NCI-H1048 (cell line): ENCODE measurements around the gene MAGED4B.
"Not testable (repeated sequence)": the region's sequence is repeated elsewhere in the genome, so short reads cannot be mapped to it uniquely, and the experiment has no call there.

Source experiments
- DNase-seq: peaks from one replicate; lab custom pipeline; 2025; lab: John Stamatoyannopoulos, UW

Gene MAGED4B, protein sequence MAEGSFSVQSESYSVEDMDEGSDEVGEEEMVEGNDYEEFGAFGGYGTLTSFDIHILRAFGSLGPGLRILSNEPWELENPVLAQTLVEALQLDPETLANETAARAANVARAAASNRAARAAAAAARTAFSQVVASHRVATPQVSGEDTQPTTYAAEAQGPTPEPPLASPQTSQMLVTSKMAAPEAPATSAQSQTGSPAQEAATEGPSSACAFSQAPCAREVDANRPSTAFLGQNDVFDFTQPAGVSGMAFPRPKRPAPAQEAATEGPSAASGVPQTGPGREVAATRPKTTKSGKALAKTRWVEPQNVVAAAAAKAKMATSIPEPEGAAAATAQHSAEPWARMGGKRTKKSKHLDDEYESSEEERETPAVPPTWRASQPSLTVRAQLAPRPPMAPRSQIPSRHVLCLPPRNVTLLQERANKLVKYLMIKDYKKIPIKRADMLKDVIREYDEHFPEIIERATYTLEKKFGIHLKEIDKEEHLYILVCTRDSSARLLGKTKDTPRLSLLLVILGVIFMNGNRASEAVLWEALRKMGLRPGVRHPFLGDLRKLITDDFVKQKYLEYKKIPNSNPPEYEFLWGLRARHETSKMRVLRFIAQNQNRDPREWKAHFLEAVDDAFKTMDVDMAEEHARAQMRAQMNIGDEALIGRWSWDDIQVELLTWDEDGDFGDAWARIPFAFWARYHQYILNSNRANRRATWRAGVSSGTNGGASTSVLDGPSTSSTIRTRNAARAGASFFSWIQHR

DNA sequence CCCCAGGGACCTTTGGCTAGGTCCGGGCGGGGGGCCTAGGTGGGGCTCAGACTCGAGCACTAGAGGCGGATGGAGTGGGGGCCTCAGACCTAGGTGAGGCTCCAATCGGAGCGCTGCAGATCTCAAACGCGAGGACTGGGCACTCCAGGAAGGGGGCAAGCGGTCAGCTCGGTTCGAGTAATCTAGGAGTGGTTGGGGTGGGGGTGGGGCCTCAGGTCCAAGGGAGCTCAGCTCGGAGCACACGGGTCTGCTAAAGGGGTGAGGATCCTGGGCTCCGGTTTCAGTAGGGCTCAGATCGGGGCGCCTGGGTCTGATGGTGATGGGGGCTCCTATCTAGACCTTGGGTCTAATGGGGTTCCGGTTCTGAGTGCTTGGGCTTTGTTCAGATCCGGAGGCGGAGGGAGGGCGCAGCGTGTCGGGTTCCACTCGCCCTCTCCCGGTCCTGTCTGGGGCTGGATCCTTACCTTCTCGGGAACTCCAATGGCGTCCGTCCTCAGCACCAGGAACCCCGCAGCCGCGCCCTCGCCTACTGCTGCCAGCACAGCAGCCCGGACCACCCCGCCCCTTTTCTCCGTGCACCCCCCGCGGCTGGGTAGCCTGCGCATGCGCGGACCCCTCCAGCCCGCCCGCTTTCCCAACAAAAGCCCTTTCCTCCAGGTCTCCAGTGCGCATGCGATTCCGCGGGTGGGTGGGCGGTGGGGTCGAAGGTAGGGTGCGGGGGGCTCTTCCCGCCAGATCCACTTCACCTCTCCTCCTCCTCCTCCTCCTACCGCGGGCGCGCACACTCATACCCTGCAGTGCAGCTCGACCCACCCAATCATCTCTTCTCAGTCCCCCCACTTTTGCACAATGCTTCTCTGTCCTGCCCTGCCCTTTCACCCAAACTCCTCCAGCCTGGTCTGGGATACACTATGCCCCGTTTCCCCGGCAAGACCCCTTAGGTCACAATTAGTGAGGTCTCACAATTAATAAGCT lies at the start of gene MAGED4B:
MAGED4B (minus strand) TSS at position 518 of the 975 bp plus-strand sequence. CDS start 1,011 bp downstream, outside the sequence.
- not testable (repeated sequence) for DNase-seq

DNA sequence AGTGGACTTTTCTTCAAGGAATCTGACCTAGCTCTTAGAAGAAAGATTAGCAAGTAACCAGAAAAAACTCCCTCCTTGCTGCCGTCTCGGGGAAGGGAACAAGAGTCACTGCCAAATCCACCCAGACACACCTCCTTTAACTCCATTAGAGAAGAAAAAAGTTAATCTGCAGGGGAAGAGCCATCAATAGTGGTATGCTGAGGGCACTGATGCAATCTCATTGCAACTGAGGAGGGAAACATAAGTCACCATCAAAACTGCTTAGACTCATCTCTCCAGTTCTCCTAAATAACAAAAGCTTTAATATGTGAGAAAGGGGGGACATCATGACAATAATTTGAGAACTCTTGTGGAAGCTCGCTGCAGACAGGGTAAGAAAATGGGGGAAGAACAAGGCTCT lies 49.3 kb upstream of the MAGED4B start:
- DNase-seq = no peak

DNA sequence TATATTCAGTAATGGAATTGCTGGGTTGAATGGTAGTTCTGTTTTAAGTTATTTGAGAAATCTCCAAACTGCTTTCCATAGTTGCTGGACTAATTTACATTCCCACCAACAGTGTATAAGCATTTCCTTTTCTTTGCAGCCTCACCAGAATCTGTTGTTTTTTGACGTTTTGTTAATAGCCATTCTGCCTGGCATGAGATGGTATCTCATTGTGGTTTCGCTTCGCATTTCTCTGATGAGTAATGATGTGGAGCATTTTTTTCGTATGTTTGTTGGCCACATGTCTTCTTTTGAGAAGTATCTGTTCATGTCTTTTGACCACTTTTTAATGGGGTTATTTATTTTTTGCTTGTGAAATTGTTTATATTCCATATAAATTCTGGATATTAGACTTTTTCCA lies 13.6 kb upstream of the MAGED4B start:
- no peak for DNase-seq

DNA sequence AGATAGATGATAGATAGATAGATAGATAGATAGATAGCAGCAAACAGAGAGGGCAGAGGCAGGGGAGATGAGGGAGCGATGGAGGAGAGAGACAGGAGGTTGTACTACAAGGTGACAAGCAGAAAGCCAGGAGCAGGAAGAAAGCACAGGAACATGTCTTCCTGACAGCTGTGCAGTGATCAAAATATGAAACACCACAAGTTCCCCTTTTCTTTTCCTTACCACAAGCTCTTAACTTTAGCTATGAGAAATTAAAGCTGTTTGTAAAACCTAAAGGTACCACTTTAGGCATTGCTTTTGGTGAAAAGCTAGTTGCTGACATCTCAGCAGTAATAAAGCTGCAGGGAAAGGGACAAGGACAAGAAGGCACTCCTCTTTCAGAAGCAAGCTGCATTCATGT lies 9.1 kb upstream of the MAGED4B start:
- DNase-seq = no peak

DNA sequence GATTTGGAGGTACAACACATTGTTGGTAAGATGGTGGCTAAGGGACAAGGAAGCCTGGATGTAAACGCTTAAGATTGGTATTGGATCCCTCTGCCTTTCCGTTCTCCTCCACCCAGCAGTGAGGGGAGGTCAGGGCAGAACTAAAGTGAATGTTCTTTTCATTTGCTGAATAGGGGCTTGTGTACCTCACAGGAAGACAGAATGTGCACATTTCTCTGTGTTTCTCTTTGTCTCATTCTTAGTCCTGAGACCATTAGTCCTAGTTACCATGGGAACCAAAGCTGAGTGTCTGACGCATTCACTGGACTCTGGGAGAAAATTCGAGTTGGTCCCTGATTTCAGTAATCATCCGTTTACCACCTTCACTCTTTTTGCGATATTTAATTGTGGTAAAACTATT lies 26.7 kb downstream of the MAGED4B start:
- DNase-seq = not testable (repeated sequence)

DNA sequence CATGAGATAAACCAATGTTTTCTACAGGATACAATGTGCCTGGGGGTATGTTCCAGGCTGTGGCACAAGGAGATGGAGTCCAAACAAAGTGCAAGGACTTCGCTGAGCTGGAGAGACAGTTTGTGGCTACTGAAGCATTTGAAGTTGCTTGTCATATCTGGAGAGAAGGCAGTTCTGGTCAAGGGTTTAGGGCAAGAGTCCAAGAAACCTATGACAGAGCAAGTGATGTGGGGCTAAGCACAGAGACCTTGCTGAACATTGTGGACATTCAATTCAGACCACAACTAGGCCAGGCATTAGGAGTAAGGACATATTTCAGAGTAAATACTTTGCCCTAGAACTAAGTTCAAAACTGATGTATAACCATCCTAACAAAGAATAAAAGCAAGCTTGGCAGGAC lies 34.8 kb downstream of the MAGED4B start:
- no peak for DNase-seq

DNA sequence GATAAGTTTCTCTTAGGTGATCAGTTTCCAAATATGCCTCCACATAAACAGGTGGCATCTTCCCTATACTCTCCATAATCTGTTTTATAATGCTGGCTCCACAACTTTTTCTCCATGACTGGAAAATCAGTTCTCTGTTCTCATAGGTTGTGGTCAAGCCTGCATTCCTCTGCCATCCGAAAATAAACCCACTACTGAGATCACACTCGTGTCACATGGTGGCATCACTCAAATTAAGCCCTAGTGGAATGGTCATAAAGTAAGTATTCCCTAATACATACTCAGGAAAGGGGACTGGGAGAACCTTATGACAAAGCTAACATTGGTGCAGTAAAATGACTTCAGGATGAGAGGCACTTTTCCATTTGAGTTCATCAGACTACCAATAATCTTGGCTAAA lies 37.6 kb downstream of the MAGED4B start:
- no peak for DNase-seq

DNA sequence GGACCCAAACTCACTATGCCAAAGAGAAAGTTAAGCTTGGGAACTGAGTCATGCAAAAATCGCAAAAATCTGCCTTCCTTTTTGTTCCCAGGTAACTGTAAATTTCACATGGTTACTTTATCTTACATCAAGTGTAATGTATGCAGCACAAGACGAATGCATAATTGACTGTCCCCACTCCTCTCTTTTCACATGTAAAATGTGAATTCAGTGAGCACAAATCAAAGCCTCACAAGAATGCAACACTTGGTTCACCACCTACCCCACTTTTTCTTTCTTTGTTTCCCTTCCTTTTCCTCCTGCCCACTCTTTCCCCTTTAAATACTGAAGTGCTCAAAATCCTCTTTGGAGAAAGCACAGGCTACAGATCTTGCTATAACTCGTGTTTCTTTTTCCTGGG lies 53.2 kb downstream of the MAGED4B start:
- no peak for DNase-seq
